Panc1 (cell line): Measurements from ENCODE around the gene QRICH1.

Experiments used
- TCF7L2 ChIP-seq: IDR thresholded peaks from 2 replicates; pipeline ENCODE4 v1.6.1; 2011; ENCODE audit warnings: mild to moderate bottlenecking, low read depth, low read length, inconsistent platforms
- TF ChIP-seq, protein P1 (sequence below): fragments of 450-650 bp; IDR thresholded peaks from 2 replicates; pipeline ENCODE4 v1.5.1; 2017; ENCODE audit warnings: mild to moderate bottlenecking
- TF ChIP-seq, protein P2 (sequence below), 2 experiments: IDR thresholded peaks; 2 replicates each; pipeline ENCODE4 v1.6.1; 2011 to 2012; ENCODE audit warnings: low read depth in 2 of 2, control low read depth in 1 of 2, low read length in 1 of 2, mild to moderate bottlenecking in 1 of 2, moderate library complexity in 1 of 2; ENCODE audit not compliant: insufficient read depth in 1 of 2

DNA sequence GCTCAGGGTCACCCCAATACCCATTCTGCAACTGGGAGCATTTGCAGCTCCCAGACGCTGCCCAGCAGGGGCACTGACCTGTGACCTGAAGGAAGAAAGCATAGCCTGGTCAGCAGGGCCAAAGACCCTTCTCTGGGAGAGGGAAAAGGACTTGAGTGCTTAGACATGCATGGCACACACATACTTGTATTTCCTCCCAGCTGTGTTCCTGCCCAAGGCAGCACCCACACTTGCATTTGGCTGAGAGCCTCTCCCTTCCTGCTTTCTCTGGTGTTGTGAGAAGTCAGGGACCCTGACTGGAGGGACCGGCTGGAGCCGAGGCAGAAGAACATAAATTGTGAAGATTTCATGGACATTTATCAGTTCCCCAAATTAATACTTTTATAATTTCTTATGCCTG is 46.2 kb upstream of the QRICH1 start:
- TF ChIP-seq, protein P1, sequence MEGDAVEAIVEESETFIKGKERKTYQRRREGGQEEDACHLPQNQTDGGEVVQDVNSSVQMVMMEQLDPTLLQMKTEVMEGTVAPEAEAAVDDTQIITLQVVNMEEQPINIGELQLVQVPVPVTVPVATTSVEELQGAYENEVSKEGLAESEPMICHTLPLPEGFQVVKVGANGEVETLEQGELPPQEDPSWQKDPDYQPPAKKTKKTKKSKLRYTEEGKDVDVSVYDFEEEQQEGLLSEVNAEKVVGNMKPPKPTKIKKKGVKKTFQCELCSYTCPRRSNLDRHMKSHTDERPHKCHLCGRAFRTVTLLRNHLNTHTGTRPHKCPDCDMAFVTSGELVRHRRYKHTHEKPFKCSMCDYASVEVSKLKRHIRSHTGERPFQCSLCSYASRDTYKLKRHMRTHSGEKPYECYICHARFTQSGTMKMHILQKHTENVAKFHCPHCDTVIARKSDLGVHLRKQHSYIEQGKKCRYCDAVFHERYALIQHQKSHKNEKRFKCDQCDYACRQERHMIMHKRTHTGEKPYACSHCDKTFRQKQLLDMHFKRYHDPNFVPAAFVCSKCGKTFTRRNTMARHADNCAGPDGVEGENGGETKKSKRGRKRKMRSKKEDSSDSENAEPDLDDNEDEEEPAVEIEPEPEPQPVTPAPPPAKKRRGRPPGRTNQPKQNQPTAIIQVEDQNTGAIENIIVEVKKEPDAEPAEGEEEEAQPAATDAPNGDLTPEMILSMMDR = no peak
- TF ChIP-seq, protein P2, sequence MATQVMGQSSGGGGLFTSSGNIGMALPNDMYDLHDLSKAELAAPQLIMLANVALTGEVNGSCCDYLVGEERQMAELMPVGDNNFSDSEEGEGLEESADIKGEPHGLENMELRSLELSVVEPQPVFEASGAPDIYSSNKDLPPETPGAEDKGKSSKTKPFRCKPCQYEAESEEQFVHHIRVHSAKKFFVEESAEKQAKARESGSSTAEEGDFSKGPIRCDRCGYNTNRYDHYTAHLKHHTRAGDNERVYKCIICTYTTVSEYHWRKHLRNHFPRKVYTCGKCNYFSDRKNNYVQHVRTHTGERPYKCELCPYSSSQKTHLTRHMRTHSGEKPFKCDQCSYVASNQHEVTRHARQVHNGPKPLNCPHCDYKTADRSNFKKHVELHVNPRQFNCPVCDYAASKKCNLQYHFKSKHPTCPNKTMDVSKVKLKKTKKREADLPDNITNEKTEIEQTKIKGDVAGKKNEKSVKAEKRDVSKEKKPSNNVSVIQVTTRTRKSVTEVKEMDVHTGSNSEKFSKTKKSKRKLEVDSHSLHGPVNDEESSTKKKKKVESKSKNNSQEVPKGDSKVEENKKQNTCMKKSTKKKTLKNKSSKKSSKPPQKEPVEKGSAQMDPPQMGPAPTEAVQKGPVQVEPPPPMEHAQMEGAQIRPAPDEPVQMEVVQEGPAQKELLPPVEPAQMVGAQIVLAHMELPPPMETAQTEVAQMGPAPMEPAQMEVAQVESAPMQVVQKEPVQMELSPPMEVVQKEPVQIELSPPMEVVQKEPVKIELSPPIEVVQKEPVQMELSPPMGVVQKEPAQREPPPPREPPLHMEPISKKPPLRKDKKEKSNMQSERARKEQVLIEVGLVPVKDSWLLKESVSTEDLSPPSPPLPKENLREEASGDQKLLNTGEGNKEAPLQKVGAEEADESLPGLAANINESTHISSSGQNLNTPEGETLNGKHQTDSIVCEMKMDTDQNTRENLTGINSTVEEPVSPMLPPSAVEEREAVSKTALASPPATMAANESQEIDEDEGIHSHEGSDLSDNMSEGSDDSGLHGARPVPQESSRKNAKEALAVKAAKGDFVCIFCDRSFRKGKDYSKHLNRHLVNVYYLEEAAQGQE (IDR thresholded peaks at IDR 0.05; ENCODE audit: insufficient read depth in 1 of 2, low read depth in 2 of 2, low read length in 1 of 2) = no peak
- no peak for TF ChIP-seq TCF7L2
